H7 (cell line): Measurements from ENCODE around the gene ADK. TPM values are rescaled to one million over a fixed set of nuclear protein-coding genes. Genes with fewer than 3 reads are reported as not detected.
A peak's percentile ranks its signal among the peaks of the same experiment; 100 is the strongest.
"Not testable (repeated sequence)": the region's sequence is repeated elsewhere in the genome, so short reads cannot be mapped to it uniquely, and the experiment has no call there.

Experiments
- DNase-seq: peaks from one replicate; pipeline ENCODE4 v3.0.0; 2012
- H3K27me3 ChIP-seq: 2 replicates; pipeline ENCODE4 v1.6.0; 2011; ENCODE audit warnings: mild to moderate bottlenecking, low read length; ENCODE audit not compliant: control insufficient read depth, insufficient read depth
- H3K36me3 ChIP-seq: replicated peaks from 2 replicates; pipeline ENCODE4 v1.5.1; 2011; ENCODE audit warnings: low read length; ENCODE audit not compliant: control insufficient read depth, insufficient read depth
- H3K4me3 ChIP-seq: 2 replicates; pipeline ENCODE4 v1.5.1; 2011; ENCODE audit warnings: low read depth, mild to moderate bottlenecking, control low read depth, low read length, moderate library complexity; ENCODE audit not compliant: insufficient read depth
- total RNA-seq: library from RNA; depleted of rRNA; stranded (reverse); fragments of >200 nt; shearing (Covaris generic); gene quantifications from 2 replicates; pipeline ENCODE4 v1.2.3, GENCODE V29; 2014

ADK gene
- total RNA-seq, 1 experiment from 2014 or later: 20.1 TPM

- H3K36me3 ChIP-seq: no peaks in the 10 kb centered on the region
- DNase-seq: no peak
- no peak overlapping the region for H3K4me3 ChIP-seq
- no peaks in the 10 kb centered on the region for H3K27me3 ChIP-seq
Observed at GRCh38 chr10:74557098-74557497, 406.1 kb downstream of the ADK start.

- Histone ChIP-seq H3K4me3 (no peak overlapping the region), H3K27me3 (no peaks in the 10 kb centered on the region), H3K36me3 (no peaks in the 10 kb centered on the region)
- DNase-seq: no peak
Observed at GRCh38 chr10:74558403-74558802, 407.4 kb downstream of the ADK start.

- Histone ChIP-seq H3K36me3 (no peaks in the 10 kb centered on the region), H3K4me3 (no peak overlapping the region), H3K27me3 (no peaks in the 10 kb centered on the region)
- DNase-seq: peak; percentile 6
Observed at GRCh38 chr10:74558897-74559296, 407.9 kb downstream of the ADK start.

- H3K27me3 ChIP-seq, DNase-seq, H3K4me3 ChIP-seq, H3K36me3 ChIP-seq: not testable (repeated sequence)
Observed at GRCh38 chr10:74568896-74569295, 417.9 kb downstream of the ADK start.

- not testable (repeated sequence) for H3K4me3 ChIP-seq, DNase-seq, H3K27me3 ChIP-seq, H3K36me3 ChIP-seq
Observed at GRCh38 chr10:74573497-74573896, 422.5 kb downstream of the ADK start.

GRCh38 chr10:74575191-74575720 is 424.2 kb downstream of the ADK start:
- DNase-seq: peak; percentile 63
- H3K36me3 ChIP-seq: no peaks in the 10 kb centered on the region
- no peak overlapping the region for H3K4me3 ChIP-seq
- no peaks in the 10 kb centered on the region for H3K27me3 ChIP-seq

- Histone ChIP-seq H3K36me3 (no peaks in the 10 kb centered on the region), H3K27me3 (no peaks in the 10 kb centered on the region), H3K4me3 (no peak overlapping the region)
- DNase-seq: no peak
Observed at GRCh38 chr10:74575912-74576311, 424.9 kb downstream of the ADK start.

GRCh38 chr10:74576586-74576985 is 425.6 kb downstream of the ADK start:
- H3K27me3 ChIP-seq: no peaks in the 10 kb centered on the region
- H3K36me3 ChIP-seq: no peaks in the 10 kb centered on the region
- DNase-seq: no peak
- no peak overlapping the region for H3K4me3 ChIP-seq

- DNase-seq, H3K36me3 ChIP-seq, H3K4me3 ChIP-seq, H3K27me3 ChIP-seq: not testable (repeated sequence)
Observed at GRCh38 chr10:74580438-74580837, 429.4 kb downstream of the ADK start.

GRCh38 chr10:74582566-74582965 is 431.5 kb downstream of the ADK start:
- no peaks in the 10 kb centered on the region for H3K27me3 ChIP-seq
- H3K36me3 ChIP-seq: no peaks in the 10 kb centered on the region
- H3K4me3 ChIP-seq: no peak overlapping the region
- no peak for DNase-seq

GRCh38 chr10:74585231-74586087 is 434.4 kb downstream of the ADK start:
- Histone ChIP-seq H3K4me3 (no peak overlapping the region), H3K27me3 (no peaks in the 10 kb centered on the region), H3K36me3 (no peaks in the 10 kb centered on the region)
- no peak for DNase-seq

- no peaks in the 10 kb centered on the region for H3K36me3 ChIP-seq
- H3K4me3 ChIP-seq: no peak overlapping the region
- DNase-seq: no peak
- no peaks in the 10 kb centered on the region for H3K27me3 ChIP-seq
Observed at GRCh38 chr10:74586088-74586585, 435.1 kb downstream of the ADK start.

- no peaks in the 10 kb centered on the region for H3K27me3 ChIP-seq
- no peak for DNase-seq
- no peak overlapping the region for H3K4me3 ChIP-seq
- H3K36me3 ChIP-seq: no peaks in the 10 kb centered on the region
Observed at GRCh38 chr10:74587109-74587854, 436.3 kb downstream of the ADK start.

- no peak overlapping the region for H3K4me3 ChIP-seq
- DNase-seq: no peak
- no peaks in the 10 kb centered on the region for H3K27me3 ChIP-seq
- H3K36me3 ChIP-seq: no peaks in the 10 kb centered on the region
Observed at GRCh38 chr10:74589226-74589673, 438.2 kb downstream of the ADK start.

GRCh38 chr10:74589851-74590250 is 438.8 kb downstream of the ADK start:
- H3K27me3 ChIP-seq: no peaks in the 10 kb centered on the region
- H3K36me3 ChIP-seq: no peaks in the 10 kb centered on the region
- H3K4me3 ChIP-seq: no peak overlapping the region
- DNase-seq: no peak
